AG20443 (cell line): ENCODE measurements around the gene ZC3H12D.

Experiments
- DNase-seq: peaks from one replicate; pipeline ENCODE4 v3.0.0; 2012; ENCODE audit warnings: low spot score, mixed read lengths

The ZC3H12D gene

DNA sequence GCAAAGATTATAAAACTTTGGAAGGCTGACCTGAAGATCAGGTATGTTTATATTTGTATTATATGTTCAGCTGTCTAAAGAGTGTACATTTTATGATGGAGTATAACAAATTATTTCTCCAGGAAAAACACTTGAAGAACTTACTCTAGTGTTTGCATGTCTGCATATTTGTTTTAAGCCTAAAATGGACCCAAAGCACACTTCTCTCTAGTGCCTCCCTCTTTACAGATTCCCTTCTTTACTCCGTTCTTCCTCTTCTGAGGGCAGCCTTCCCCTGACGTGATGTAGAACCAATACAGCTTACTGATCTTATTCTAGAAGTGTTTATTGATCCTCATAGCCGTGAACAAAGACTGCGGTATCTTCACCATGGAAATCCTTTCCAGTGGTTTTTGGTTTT lies 70.8 kb downstream of the ZC3H12D start:
- DNase-seq, result no peak

GRCh38 chr6:149410557-149410956 lies 74.3 kb downstream of the ZC3H12D start:
- DNase-seq, result no peak

GRCh38 chr6:149409617-149410016 lies 75.2 kb downstream of the ZC3H12D start:
- DNase-seq, result no peak

GRCh38 chr6:149405823-149406765 lies 78.7 kb downstream of the ZC3H12D start:
- DNase-seq, result no peak

DNA sequence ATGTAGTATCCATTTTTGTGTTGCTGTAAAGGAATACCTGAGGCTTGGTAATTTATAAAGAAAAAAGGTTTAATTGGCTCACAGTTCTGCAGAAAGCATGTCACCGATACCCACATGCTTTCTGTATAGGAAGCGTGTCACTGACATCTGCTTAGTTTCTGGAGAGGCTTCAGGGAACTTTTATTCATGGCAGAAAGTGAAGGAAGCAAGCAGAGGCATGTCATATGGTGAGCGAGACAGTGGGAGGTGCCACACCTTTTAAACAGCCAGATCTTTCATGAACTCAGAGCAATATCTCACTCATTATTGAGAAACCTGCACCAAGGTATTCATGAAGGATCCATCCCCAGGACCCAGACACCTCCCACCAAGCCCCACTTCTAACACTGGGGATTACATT lies 81.3 kb downstream of the ZC3H12D start:
- no peak for DNase-seq

DNA sequence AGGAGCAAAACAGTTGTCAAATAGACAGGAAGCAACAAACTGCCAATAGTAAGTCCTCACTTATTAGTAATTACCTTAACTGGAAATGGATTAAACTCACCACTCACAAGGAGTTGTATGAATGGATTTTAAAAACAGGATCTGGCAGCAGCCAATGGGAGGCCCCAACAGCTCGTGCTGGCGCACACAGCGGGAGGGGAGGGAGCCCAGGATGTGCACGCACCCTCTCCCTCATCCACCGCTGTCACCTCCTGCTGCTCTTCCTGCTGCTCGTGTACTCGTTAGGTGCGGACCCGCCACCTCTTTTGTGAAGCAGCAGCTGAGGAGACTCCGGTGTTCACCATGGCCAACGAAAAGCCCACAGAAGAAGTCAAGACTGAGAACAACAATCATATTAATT lies 84.8 kb downstream of the ZC3H12D start, which contains the start of gene SUMO4:
Gene SUMO4 (plus strand): TSS at position 213 of the 400 bp plus-strand sequence. CDS start 130 bp downstream, at position 343.
- DNase-seq, result no peak

DNA sequence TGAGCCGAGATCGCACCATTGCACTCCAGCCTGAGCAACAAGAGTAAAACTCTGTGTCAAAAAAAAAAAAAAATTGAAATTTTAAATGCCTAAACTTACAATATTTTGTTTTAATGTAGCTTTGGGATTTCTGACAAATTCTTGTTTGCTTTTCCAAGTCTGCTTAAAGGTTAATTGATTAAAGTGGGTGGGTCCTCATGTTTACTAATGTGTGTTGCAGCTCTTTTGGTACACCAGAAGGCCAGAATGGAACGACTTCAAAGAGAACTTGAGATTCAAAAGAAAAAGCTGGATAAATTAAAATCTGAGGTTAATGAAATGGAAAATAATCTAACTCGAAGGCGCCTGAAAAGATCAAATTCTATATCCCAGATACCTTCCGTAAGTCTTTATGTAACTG lies 87.4 kb downstream of the ZC3H12D start:
- DNase-seq, result no peak
